Measurements from ENCODE around the gene SOSTDC1.
"Not testable (repeated sequence)": the region's sequence is repeated elsewhere in the genome, so short reads cannot be mapped to it uniquely, and the experiment has no call there.

Gene SOSTDC1, protein sequence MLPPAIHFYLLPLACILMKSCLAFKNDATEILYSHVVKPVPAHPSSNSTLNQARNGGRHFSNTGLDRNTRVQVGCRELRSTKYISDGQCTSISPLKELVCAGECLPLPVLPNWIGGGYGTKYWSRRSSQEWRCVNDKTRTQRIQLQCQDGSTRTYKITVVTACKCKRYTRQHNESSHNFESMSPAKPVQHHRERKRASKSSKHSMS

DNA sequence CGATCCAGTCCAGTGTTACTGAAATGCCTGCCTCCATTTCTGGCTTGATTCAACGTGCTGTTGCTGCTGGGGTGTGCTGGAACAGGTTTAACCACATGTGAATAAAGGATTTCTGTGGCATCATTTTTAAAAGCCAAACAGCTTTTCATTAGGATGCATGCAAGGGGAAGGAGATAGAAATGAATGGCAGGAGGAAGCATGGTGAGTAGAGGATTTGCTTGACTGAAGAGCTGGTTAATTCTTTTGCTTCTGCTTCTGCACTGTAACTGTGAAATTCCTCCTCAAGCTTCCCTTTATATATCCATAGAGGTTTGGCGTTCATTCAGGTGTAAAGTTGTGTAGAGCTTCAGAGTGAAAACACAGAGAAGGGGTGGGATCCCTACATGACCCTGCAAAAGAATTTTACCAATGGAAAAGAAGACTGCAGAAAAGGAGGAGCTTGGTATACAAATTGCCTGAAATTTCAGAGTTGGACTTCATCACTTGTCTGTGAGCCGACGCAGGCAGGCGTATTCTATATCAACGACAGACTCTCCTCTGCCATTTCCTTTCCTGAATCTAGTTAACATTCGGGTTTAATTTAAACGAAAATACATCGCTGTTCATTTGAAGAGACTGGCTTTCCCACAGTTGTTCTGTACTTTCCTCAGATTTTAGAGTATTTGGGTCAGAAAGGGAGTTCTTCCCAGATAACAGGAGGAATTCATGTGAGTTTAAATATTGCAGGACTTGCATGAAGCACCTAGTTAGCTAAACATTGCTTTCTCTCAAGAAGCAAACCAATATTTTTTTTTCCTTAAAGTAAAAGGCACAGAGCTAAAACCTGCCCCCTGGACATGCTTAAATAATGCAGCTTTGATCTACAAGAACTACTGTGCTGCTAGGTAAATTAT lies at the start of gene SOSTDC1:
Gene SOSTDC1, minus strand, starts transcription at position 270 of the 893 bp plus-strand sequence. Its CDS starts 70 bp downstream, at position 200.
- no peaks in the 10 kb centered on the region for H3K9me3 ChIP-seq (ENCODE audit: low read length)
- peak within 1 kb of the TSS; percentile 49 for H3K4me3 ChIP-seq (ENCODE audit: low read length)
- H3K36me3 ChIP-seq (ENCODE audit: insufficient read depth, low read length) = peaks cover 17% of the 10 kb centered on the region
- H3K4me1 ChIP-seq (ENCODE audit: insufficient read depth, low read length) = peaks cover 32% of the 10 kb centered on the region
- peak within 1 kb of the TSS; percentile 96 for H2AFZ ChIP-seq (ENCODE audit: low read depth, low read length)
- no peaks in the 10 kb centered on the region for H3K27me3 ChIP-seq (ENCODE audit: insufficient read depth, low read length)

DNA sequence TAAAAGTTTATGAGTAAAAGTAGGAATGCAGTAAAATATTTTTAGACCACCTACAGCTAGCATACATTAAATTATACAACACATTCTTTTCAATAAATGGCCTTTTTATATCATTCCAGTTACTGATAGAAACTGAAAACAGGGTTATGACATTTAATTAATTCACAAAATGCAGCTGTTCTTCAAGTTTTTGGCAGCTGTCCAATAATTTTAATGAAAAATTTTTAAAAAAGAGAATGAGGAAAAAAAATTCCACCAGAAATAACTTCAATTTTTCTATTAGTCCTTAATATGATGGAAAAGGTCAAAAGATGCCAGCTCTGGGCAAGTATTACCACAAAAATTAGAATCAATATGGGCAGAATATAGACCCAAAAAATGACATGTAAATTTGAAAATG lies 49.2 kb upstream of the SOSTDC1 start:
- no peak overlapping the region for H2AFZ ChIP-seq (ENCODE audit: low read depth, low read length)
- H3K4me3 ChIP-seq (ENCODE audit: low read length) = no peak overlapping the region
- no peaks in the 10 kb centered on the region for H3K4me1 ChIP-seq (ENCODE audit: insufficient read depth, low read length)
- H3K36me3 ChIP-seq (ENCODE audit: insufficient read depth, low read length) = no peaks in the 10 kb centered on the region
- H3K27me3 ChIP-seq (ENCODE audit: insufficient read depth, low read length) = no peaks in the 10 kb centered on the region
- no peaks in the 10 kb centered on the region for H3K9me3 ChIP-seq (ENCODE audit: low read length)

DNA sequence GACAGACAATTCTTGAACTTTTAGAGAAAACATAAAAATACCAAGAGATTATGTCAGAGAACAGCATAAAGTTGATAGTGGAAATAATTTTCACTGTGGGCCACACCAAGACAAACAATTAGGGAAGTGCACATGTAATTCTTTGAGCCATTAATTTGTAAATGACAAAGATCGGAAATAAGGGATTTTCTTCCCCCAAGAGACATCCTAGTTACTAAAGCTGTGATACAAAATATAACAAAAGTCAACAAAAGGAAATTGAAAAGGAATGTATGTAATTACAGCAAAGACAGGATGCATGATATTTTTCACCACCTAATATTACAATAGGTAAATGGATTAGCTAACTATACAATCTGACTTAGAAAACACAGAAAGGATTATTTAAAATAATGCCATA lies 48.7 kb upstream of the SOSTDC1 start:
- Histone ChIP-seq H3K9me3 (ENCODE audit: low read length) (no peaks in the 10 kb centered on the region), H3K36me3 (ENCODE audit: insufficient read depth, low read length) (no peaks in the 10 kb centered on the region), H2AFZ (ENCODE audit: low read depth, low read length) (no peak overlapping the region), H3K4me1 (ENCODE audit: insufficient read depth, low read length) (no peaks in the 10 kb centered on the region), H3K27me3 (ENCODE audit: insufficient read depth, low read length) (no peaks in the 10 kb centered on the region), H3K4me3 (ENCODE audit: low read length) (no peak overlapping the region)

DNA sequence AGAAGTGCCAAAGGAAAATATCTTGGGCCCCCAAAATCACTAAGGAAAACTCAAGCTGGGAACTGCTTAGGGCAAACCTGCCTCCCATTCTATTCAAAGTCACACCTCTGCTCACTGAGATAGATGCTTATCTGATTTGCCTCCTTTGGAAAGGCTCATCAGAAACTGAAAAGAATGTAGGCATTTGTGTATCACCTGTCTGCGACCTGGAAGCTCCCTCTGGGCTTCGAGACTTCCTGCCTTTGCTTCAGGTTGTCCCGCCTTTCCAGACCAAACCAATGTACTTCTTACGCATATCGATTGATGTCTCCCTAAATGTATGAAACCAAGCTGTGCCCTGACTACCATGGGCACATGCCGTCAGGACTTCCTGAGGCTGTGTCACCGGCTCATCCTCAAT lies 46.6 kb upstream of the SOSTDC1 start:
- Histone ChIP-seq H3K27me3 (ENCODE audit: insufficient read depth, low read length) (no peaks in the 10 kb centered on the region), H3K36me3 (ENCODE audit: insufficient read depth, low read length) (no peaks in the 10 kb centered on the region), H3K4me1 (ENCODE audit: insufficient read depth, low read length) (no peaks in the 10 kb centered on the region), H3K9me3 (ENCODE audit: low read length) (no peaks in the 10 kb centered on the region), H3K4me3 (ENCODE audit: low read length) (no peak overlapping the region), H2AFZ (ENCODE audit: low read depth, low read length) (no peak overlapping the region)

DNA sequence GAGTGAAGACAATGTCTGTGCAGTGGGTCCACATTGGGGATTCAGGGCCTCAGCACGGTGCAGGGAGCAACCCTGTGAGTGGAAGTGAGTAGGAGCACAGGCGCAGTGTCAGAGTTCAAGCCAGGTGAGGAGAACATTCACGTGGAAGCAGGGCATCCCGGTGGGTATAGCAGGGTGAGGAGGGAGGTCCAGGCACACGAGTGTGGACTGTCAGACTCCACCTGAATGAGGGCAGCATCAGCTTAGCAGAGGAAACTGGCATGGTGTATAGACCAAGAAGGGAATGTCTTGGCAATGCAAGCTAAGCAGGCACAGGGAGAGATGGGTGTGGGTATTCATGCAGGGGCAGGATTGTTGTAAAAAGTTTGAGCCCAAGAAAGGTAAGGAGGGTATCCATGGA lies 45.8 kb upstream of the SOSTDC1 start:
- H2AFZ ChIP-seq (ENCODE audit: low read depth, low read length) = no peak overlapping the region
- no peaks in the 10 kb centered on the region for H3K27me3 ChIP-seq (ENCODE audit: insufficient read depth, low read length)
- H3K9me3 ChIP-seq (ENCODE audit: low read length) = no peaks in the 10 kb centered on the region
- no peak overlapping the region for H3K4me3 ChIP-seq (ENCODE audit: low read length)
- no peaks in the 10 kb centered on the region for H3K36me3 ChIP-seq (ENCODE audit: insufficient read depth, low read length)
- no peaks in the 10 kb centered on the region for H3K4me1 ChIP-seq (ENCODE audit: insufficient read depth, low read length)

DNA sequence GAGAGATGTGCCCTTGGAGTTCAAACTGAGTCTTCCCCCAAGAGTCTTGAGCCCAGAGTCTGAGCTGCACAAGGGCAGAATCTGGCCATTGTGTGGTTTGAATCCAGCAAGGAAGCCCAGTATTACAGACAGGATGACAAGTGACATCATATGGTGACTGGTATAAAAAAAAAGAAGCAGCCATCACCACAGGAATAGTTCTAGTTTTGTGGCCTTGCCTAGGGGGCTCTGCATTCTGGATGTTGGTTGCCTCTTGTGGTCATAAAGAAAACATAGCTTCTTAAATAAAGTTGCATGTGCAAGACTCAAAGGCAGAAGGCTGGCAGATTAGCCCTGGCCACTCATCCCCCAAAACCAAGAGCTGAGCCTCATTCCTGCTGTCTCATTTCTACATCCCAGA lies 44.3 kb upstream of the SOSTDC1 start:
- Histone ChIP-seq H3K27me3 (ENCODE audit: insufficient read depth, low read length) (no peaks in the 10 kb centered on the region), H3K36me3 (ENCODE audit: insufficient read depth, low read length) (no peaks in the 10 kb centered on the region)

DNA sequence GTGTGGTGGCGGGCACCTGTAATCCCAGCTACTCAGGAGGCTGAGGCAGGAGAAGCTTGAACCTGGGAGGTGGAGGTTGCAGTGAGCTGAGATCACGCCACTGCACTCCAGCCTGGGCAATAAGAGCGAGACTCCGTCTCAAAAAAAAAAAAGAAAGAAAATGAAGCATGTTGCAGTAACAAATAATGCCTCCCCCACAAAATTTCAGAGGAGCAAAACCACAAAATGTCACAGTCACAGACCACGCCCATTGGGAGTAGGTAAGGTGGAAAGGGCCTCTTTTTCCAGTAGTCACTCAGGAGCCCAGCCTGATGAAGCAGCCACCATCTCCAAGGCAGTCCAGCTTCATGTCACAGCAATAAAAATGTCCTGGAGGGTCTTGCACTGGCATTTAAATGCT lies 40.9 kb upstream of the SOSTDC1 start:
- H2AFZ ChIP-seq (ENCODE audit: low read depth, low read length); H3K4me1 ChIP-seq (ENCODE audit: insufficient read depth, low read length); H3K27me3 ChIP-seq (ENCODE audit: insufficient read depth, low read length); H3K9me3 ChIP-seq (ENCODE audit: low read length); H3K36me3 ChIP-seq (ENCODE audit: insufficient read depth, low read length); H3K4me3 ChIP-seq (ENCODE audit: low read length): not testable (repeated sequence)

More for the DNA sequence above, 44.3 kb upstream of the SOSTDC1 start:
- Histone ChIP-seq H2AFZ (ENCODE audit: low read depth, low read length) (peak overlapping the region; percentile 17), H3K4me3 (ENCODE audit: low read length) (no peak overlapping the region), H3K4me1 (ENCODE audit: insufficient read depth, low read length) (no peaks in the 10 kb centered on the region), H3K9me3 (ENCODE audit: low read length) (no peaks in the 10 kb centered on the region)

DNA sequence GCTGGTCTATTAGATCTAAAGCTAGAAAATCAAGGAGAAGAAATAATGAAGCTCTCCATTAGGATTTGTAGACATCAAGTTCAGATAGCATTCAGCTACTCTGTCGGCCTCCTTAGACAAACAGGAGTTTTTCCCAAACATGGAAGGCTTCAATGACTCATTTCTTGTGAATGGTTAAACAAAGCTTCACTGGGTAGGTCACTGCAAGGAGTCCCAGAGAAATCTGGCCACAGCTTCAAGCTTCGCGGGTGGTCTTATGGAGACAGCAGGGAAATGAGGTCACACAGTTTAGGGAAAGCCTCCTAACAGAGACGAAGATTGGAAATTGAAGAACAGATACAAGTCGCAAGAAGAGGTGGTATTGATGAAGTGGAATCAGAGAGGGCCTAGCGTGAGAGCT lies 38.5 kb upstream of the SOSTDC1 start:
- Histone ChIP-seq H2AFZ (ENCODE audit: low read depth, low read length) (peak overlapping the region; percentile 80), H3K4me3 (ENCODE audit: low read length) (no peak overlapping the region), H3K27me3 (ENCODE audit: insufficient read depth, low read length) (no peaks in the 10 kb centered on the region), H3K4me1 (ENCODE audit: insufficient read depth, low read length) (peaks cover 3% of the 10 kb centered on the region), H3K9me3 (ENCODE audit: low read length) (no peaks in the 10 kb centered on the region), H3K36me3 (ENCODE audit: insufficient read depth, low read length) (no peaks in the 10 kb centered on the region)

DNA sequence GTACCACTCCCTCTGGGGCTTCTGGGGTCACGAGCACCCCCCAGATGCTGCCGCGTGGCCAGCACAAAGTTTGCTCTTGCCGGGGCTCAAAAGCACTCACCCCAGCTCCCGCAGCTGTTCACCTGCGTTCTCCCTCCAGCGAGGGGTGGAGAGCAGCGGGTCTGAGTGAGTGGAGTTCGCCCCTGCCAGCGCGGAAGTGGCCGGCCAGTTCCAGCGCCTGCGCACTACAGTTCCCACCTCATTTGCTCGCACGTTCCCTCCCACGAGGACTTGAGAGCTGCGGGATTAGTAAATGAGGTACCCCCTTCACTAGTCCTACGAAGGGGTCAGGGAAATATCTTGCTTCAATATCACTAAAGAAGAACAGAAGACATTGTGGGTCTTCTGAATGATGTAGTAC lies 36.8 kb upstream of the SOSTDC1 start:
- Histone ChIP-seq H3K36me3 (ENCODE audit: insufficient read depth, low read length) (no peaks in the 10 kb centered on the region), H3K9me3 (ENCODE audit: low read length) (no peaks in the 10 kb centered on the region), H2AFZ (ENCODE audit: low read depth, low read length) (no peak overlapping the region), H3K4me3 (ENCODE audit: low read length) (no peak overlapping the region), H3K4me1 (ENCODE audit: insufficient read depth, low read length) (peaks cover 8% of the 10 kb centered on the region), H3K27me3 (ENCODE audit: insufficient read depth, low read length) (no peaks in the 10 kb centered on the region)

DNA sequence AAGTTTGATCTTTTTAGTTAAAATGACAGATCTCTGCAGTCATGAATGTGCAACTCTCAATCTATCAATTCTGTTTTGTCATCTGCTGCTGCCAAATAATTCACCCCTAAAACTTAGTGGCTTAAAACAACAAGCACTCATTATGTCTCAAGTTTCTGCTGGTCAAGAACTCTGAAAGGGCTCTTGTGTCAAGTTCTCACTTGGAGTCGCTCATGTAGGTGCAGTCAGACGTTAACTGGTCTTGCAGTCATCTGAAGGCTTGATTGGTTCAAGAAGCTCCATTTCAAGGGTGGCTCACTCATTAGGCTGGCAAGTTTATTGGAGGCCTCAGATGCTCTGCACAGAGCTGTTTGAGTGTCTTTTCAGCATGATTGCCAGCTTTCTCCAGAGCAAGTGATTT lies 32.6 kb upstream of the SOSTDC1 start:
- Histone ChIP-seq H3K9me3 (ENCODE audit: low read length) (no peaks in the 10 kb centered on the region), H3K4me3 (ENCODE audit: low read length) (no peak overlapping the region), H3K4me1 (ENCODE audit: insufficient read depth, low read length) (peaks cover 29% of the 10 kb centered on the region), H3K27me3 (ENCODE audit: insufficient read depth, low read length) (no peaks in the 10 kb centered on the region), H2AFZ (ENCODE audit: low read depth, low read length) (no peak overlapping the region), H3K36me3 (ENCODE audit: insufficient read depth, low read length) (no peaks in the 10 kb centered on the region)

DNA sequence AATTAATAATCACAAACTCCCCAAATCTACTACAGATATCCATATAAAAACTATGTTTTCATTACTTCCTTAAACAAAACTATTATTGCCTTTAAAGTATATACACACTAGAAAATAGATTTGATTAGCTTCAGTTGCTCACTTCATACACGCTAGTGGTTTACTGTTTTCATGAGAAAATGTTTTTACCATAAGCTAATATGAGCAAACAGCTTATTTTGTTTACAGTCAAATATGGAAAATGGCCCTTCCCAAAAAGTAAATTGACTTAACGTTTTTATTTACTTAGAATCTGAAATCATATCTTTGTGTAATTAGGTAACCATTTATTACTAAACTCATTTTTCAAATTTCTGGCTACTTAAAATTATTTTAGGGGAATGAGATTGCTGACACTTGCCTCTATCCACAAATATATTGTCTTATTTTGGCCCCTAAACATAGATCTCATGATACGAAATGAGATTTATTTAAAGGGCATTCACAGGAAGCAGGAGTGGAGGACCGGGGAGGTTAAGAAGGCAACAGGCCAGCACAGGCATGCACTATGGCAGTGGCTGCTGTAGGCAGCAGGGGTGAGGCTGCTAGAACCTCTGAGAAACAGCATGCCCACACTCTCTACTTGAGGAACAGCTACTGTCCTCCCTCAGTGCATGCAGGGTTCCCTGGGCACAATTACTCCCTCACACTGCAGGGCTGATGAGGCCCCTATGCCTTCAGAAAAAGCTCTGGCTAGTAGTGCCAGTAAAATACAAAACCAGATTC lies 29.6 kb upstream of the SOSTDC1 start:
- Histone ChIP-seq H3K4me1 (ENCODE audit: insufficient read depth, low read length) (peaks cover 59% of the 10 kb centered on the region), H3K9me3 (ENCODE audit: low read length) (no peaks in the 10 kb centered on the region), H3K36me3 (ENCODE audit: insufficient read depth, low read length) (no peaks in the 10 kb centered on the region), H3K4me3 (ENCODE audit: low read length) (no peak overlapping the region), H3K27me3 (ENCODE audit: insufficient read depth, low read length) (no peaks in the 10 kb centered on the region), H2AFZ (ENCODE audit: low read depth, low read length) (no peak overlapping the region)

DNA sequence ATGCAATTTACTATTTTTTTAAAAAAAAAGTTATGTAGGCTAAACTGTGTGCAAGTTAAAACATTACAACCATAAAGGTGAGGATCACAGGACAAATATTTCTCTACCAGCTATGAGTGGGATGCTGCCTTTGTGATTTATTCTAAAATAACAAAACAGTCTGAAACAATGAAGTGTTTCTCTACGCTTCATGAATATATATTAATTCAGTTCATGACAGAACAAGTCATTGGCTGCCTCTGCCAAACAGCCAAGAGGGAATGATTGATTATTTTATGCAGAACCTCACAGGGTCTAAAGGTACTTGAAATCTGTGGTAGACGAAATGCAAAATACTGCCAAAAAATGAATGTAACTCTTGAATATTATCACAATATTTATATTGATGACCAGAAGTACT lies 29.0 kb upstream of the SOSTDC1 start:
- Histone ChIP-seq H3K4me3 (ENCODE audit: low read length) (no peak overlapping the region), H3K9me3 (ENCODE audit: low read length) (no peaks in the 10 kb centered on the region), H3K4me1 (ENCODE audit: insufficient read depth, low read length) (peaks cover 63% of the 10 kb centered on the region), H3K36me3 (ENCODE audit: insufficient read depth, low read length) (no peaks in the 10 kb centered on the region), H3K27me3 (ENCODE audit: insufficient read depth, low read length) (no peaks in the 10 kb centered on the region), H2AFZ (ENCODE audit: low read depth, low read length) (no peak overlapping the region)

DNA sequence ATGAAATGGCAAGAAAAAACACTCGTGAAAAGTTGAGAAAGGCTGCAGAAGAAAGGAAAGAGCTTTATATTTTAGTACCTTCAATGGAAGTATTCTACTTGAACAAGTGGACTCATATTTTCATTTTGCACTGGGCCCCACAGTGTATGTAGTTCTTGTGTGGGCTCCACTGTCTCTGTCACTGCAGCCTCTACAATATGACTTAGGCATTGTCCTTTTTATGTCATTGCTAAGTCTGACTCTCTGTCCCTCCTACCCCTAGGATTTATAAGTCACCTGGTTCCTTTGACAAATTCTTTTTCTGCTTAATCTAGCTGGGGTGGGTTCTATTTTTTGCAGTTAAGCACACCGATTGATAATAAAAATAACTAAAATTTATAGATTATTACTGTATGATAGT lies 27.7 kb upstream of the SOSTDC1 start:
- Histone ChIP-seq H3K9me3 (ENCODE audit: low read length) (no peaks in the 10 kb centered on the region), H3K27me3 (ENCODE audit: insufficient read depth, low read length) (no peaks in the 10 kb centered on the region), H2AFZ (ENCODE audit: low read depth, low read length) (no peak overlapping the region), H3K36me3 (ENCODE audit: insufficient read depth, low read length) (no peaks in the 10 kb centered on the region), H3K4me1 (ENCODE audit: insufficient read depth, low read length) (peaks cover 73% of the 10 kb centered on the region), H3K4me3 (ENCODE audit: low read length) (no peak overlapping the region)
